HCT116 (cell line): ENCODE measurements around the gene IRF4. TPM values are rescaled to one million over a fixed set of nuclear protein-coding genes. Genes with fewer than 3 reads are reported as not detected.

ENCODE experiments used
- ATAC-seq: fragments of 200-7000 bp; cut with Tn5 transposase; 2 replicates; pipeline ENCODE4 v1.9.1; 2020; ENCODE audit warnings: mild to moderate bottlenecking, moderate library complexity
- BruUV-seq: library from RNA; stranded (reverse); fragments of 400-500 nt; replicated peaks from 2 replicates; lab custom pipeline; 2021; lab: Mats Ljungman, UMichigan
- CTCF ChIA-PET: fragments of 300-600 bp; sonication (Branson Sonifier 250); formaldehyde crosslinking; loops from one replicate; lab custom pipeline; 2021; ENCODE audit warnings: antibody characterized with exemption; lab: Charles Lee
- POLR2A ChIA-PET: fragments of 300-600, 350-600 bp; sonication (Branson Sonifier 250); formaldehyde crosslinking; loops from one replicate; lab custom pipeline; 2021; ENCODE audit warnings: antibody characterized with exemption; lab: Charles Lee
- RAD21 ChIA-PET, 2 experiments: fragments of 300-600 bp; sonication (Branson Sonifier 250); formaldehyde crosslinking; loops; one replicate each; lab custom pipeline; 2023; ENCODE audit warnings: low total read pairs in 2 of 2; ENCODE audit not compliant: uncharacterized antibody in 2 of 2, unreplicated experiment in 2 of 2, low non-redundant PET in 1 of 2; lab: Charles Lee
- DNase-seq: peaks from one replicate; pipeline ENCODE4 v3.0.0-alpha.2; 2010; ENCODE audit warnings: low read depth, low spot score
- H2AFZ ChIP-seq: fragments of 200-600 bp; shearing (Covaris generic), sonication (generic); 2 replicates; pipeline ENCODE4 v1.6.1; 2017; ENCODE audit warnings: low read depth, mixed run types, mixed read lengths, antibody characterized with exemption, low read length; ENCODE audit not compliant: poor library complexity, severe bottlenecking
- H3K27ac ChIP-seq: 2 replicates; pipeline ENCODE4 v1.5.1; 2012; ENCODE audit warnings: low read depth, low read length
- H3K27me3 ChIP-seq: fragments of 200-600 bp; sonication (generic); 2 replicates; pipeline ENCODE4 v1.6.1; 2016; ENCODE audit warnings: mixed run types, low read length, mixed read lengths; ENCODE audit not compliant: insufficient read depth
- H3K36me3 ChIP-seq, 2 experiments: fragments of 200-500 bp in 1 of 2; fragments of 200-600 bp in 1 of 2; sonication (Bioruptor generic) in 1 of 2; sonication (generic) in 1 of 2; 2 replicates each; pipeline versions ENCODE4 v1.5.1 to v1.6.1; 2014 to 2016; ENCODE audit warnings: low read length in 2 of 2, inconsistent platforms in 1 of 2, mixed read lengths in 1 of 2, mixed run types in 1 of 2; ENCODE audit not compliant: insufficient read depth in 2 of 2, control insufficient read depth in 1 of 2
- H3K4me1 ChIP-seq, 2 experiments: fragments of 200-600 bp in 1 of 2; sonication (generic) in 1 of 2; 2 replicates each; pipeline versions ENCODE4 v1.5.1 to v1.6.1; 2012 to 2017; ENCODE audit warnings: low read length in 2 of 2, inconsistent platforms in 1 of 2, mild to moderate bottlenecking in 1 of 2, mixed read lengths in 1 of 2, mixed run types in 1 of 2, moderate library complexity in 1 of 2; ENCODE audit not compliant: insufficient read depth in 2 of 2, control insufficient read depth in 1 of 2
- H3K4me2 ChIP-seq: fragments of 200-600 bp; sonication (generic); 2 replicates; pipeline ENCODE4 v1.6.1; 2017; ENCODE audit warnings: mixed run types, low read length, mixed read lengths
- H3K4me3 ChIP-seq, 2 experiments: fragments of 200-600 bp in 1 of 2; sonication (generic) in 1 of 2; replicated peaks in 1 of 2; 2 replicates each; pipeline ENCODE4 v1.5.1; 2011 to 2016; ENCODE audit warnings: low read length in 2 of 2, control low read depth in 1 of 2, low read depth in 1 of 2, mild to moderate bottlenecking in 1 of 2, mixed read lengths in 1 of 2, mixed run types in 1 of 2
- H3K79me2 ChIP-seq: fragments of 200-600 bp; sonication (generic); 2 replicates; pipeline ENCODE4 v1.6.1; 2017; ENCODE audit warnings: mild to moderate bottlenecking, mixed run types, low read length, moderate library complexity, mixed read lengths; ENCODE audit not compliant: insufficient read depth
- H3K9ac ChIP-seq: fragments of 200-600 bp; sonication (generic); 2 replicates; pipeline ENCODE4 v1.6.1; 2016; ENCODE audit warnings: low read length, mixed read lengths
- H3K9me2 ChIP-seq: fragments of 200-600 bp; sonication (generic), shearing (Covaris generic); 2 replicates; pipeline ENCODE4 v1.6.1; 2017; ENCODE audit warnings: mixed run types, mild to moderate bottlenecking, moderate library complexity; ENCODE audit not compliant: insufficient read depth
- H3K9me3 ChIP-seq, 2 experiments: fragments of 200-500 bp in 1 of 2; fragments of 200-600 bp in 1 of 2; sonication (Bioruptor generic) in 1 of 2; sonication (generic) in 1 of 2; 2 replicates each; pipeline ENCODE4 v1.6.1; 2014 to 2017; ENCODE audit warnings: low read length in 2 of 2, mixed read lengths in 2 of 2, inconsistent platforms in 1 of 2, low read depth in 1 of 2, mild to moderate bottlenecking in 1 of 2, mixed run types in 1 of 2, moderate library complexity in 1 of 2; ENCODE audit not compliant: control insufficient read depth in 1 of 2, insufficient read depth in 1 of 2
- H4K20me1 ChIP-seq: fragments of 200-600 bp; sonication (generic), shearing (Covaris generic); 2 replicates; pipeline ENCODE4 v1.6.1; 2017; ENCODE audit warnings: mixed run types, mild to moderate bottlenecking, moderate library complexity; ENCODE audit not compliant: insufficient read depth
- EGR1 ChIP-seq: IDR thresholded peaks from 2 replicates; pipeline ENCODE4 v1.6.1; 2012; ENCODE audit warnings: low read depth
- JUND ChIP-seq: IDR thresholded peaks from 2 replicates; pipeline ENCODE4 v1.6.1; 2012
- SIN3A ChIP-seq: IDR thresholded peaks from 2 replicates; pipeline ENCODE4 v1.6.1; 2012; ENCODE audit warnings: low read depth
- SP1 ChIP-seq: IDR thresholded peaks from 2 replicates; pipeline ENCODE4 v1.6.1; 2012; ENCODE audit warnings: low read depth
- ZBTB33 ChIP-seq: IDR thresholded peaks from 2 replicates; pipeline ENCODE4 v1.6.1; 2011; ENCODE audit warnings: mild to moderate bottlenecking, low read length, moderate library complexity; ENCODE audit not compliant: insufficient replicate concordance; ENCODE audit errors: extremely low read depth
- ZFX ChIP-seq: fragments of 450-650 bp; IDR thresholded peaks from 2 replicates; pipeline ENCODE4 v1.6.1; 2017
- ZNF274 ChIP-seq: fragments of 200-500 bp; sonication (Bioruptor generic); IDR thresholded peaks from 2 replicates; pipeline ENCODE4 v1.6.1; 2014; ENCODE audit warnings: mild to moderate bottlenecking, low read depth, low read length, inconsistent platforms
- intact Hi-C: fragments of 100-400 bp; cut with micrococcal nuclease; formaldehyde crosslinking; loops from 2 replicates; pipeline ENCODE4 v1.10.0; 2022
- total RNA-seq: library from RNA; stranded (reverse); gene quantifications from one replicate; pipeline ENCODE4 v1.2.1, GENCODE V29; 2021; ENCODE audit not compliant: unreplicated experiment

The IRF4 gene
- total RNA-seq, 1 experiment from 2014 or later, result 1.2 TPM

GRCh38 chr6:358432-358831, 33.1 kb upstream of the IRF4 start:
- ChIA-PET CTCF (no interaction called here), RAD21 (no interaction called here), POLR2A (no interaction called here)
- Histone ChIP-seq H3K9ac (no peak overlapping the region), H3K4me2 (no peak overlapping the region), H3K36me3 (no peaks in the 10 kb centered on the region), H3K4me1 (no peaks in the 10 kb centered on the region), H3K79me2 (no peaks in the 10 kb centered on the region), H4K20me1 (no peaks in the 10 kb centered on the region), H3K27me3 (no peaks in the 10 kb centered on the region), H3K9me2 (no peaks in the 10 kb centered on the region), H2AFZ (no peak overlapping the region), H3K9me3 (peaks cover 4 to 6% of the 10 kb centered on the region in 2 experiments; a peak in 2 of 4 replicates), H3K4me3 (no peak overlapping the region), H3K27ac (no peak overlapping the region)
- BruUV-seq, result no TSS peak
- no peak for DNase-seq
- TF ChIP-seq SP1 (no peak), ZFX (no peak), JUND (no peak), ZNF274 (no peak), ZBTB33 (no peak), SIN3A (no peak)
- ATAC-seq, result no peak
- intact Hi-C loops, result no loop called here

DNA sequence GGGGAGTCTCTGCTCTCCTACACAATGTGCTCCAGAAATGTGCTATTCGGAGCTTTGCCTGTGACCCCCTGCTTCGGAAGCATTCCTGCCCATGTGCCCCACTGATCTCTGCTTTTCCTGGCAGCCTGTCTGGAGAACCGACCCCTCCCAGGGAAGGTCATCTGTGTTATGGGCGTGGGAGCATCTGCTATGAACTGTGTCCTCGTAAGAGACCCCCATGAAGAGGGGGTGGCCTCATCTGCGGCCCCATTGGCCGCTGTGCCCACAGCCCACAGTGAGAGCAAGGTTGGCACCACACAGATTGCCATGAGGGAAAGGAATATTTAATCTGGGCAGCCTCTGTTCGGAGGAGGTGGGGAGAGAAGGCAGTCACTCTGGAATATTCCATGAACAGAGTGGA, 32.7 kb upstream of the IRF4 start:
- no peak for ATAC-seq

More for the DNA sequence above, 32.7 kb upstream of the IRF4 start:
- H3K79me2 ChIP-seq, result no peaks in the 10 kb centered on the region
- POLR2A ChIA-PET, result no interaction called here
- TF ChIP-seq ZBTB33 (no peak), EGR1 (no peak)
- TF ChIP-seq, all 23 proteins: peak for 0
- Histone ChIP-seq H4K20me1 (no peaks in the 10 kb centered on the region), H3K4me1 (no peaks in the 10 kb centered on the region), H2AFZ (no peak overlapping the region), H3K9me3 (peaks cover 4 to 8% of the 10 kb centered on the region in 2 experiments; a peak in 2 of 4 replicates), H3K9me2 (no peaks in the 10 kb centered on the region), H3K9ac (no peak overlapping the region), H3K4me2 (no peak overlapping the region), H3K36me3 (no peaks in the 10 kb centered on the region), H3K27ac (no peak overlapping the region), H3K27me3 (no peaks in the 10 kb centered on the region), H3K4me3 (no peak overlapping the region)
- intact Hi-C loops, result no loop called here
- DNase-seq, result no peak
- ChIA-PET CTCF (no interaction called here), RAD21 (no interaction called here)
- BruUV-seq, result no TSS peak
